HG03469 (cell line): ENCODE measurements around the gene ZNF823.
"Not testable (repeated sequence)": the region's sequence is repeated elsewhere in the genome, so short reads cannot be mapped to it uniquely, and the experiment has no call there.

Source experiments
- ATAC-seq: cut with Tn5 transposase; IDR thresholded peaks from one replicate; pipeline ENCODE4 v1.9.1; 2021; ENCODE audit warnings: mild to moderate bottlenecking, moderate library complexity, moderate number of reproducible peaks; ENCODE audit not compliant: unreplicated experiment

Gene ZNF823

GRCh38 chr19:11738746-11739620 is at the start of gene ZNF823:
TSS of gene ZNF823 (minus strand) at chr19:11738946. CDS start at chr19:11738819, 127 bp downstream.
- ATAC-seq: peak; percentile 72

GRCh38 chr19:11787536-11787935 is 48.8 kb upstream of the ZNF823 start:
- ATAC-seq: no peak

GRCh38 chr19:11784356-11784755 is 45.6 kb upstream of the ZNF823 start:
- ATAC-seq: no peak

- no peak for ATAC-seq
Measured at GRCh38 chr19:11783767-11784166, 45.0 kb upstream of the ZNF823 start.

GRCh38 chr19:11781295-11782057 is 42.7 kb upstream of the ZNF823 start:
- no peak for ATAC-seq

- no peak for ATAC-seq
Measured at GRCh38 chr19:11780431-11781020, 41.8 kb upstream of the ZNF823 start.

- ATAC-seq: not testable (repeated sequence)
Measured at GRCh38 chr19:11776669-11777068, 37.9 kb upstream of the ZNF823 start.

GRCh38 chr19:11771520-11771919 is 32.8 kb upstream of the ZNF823 start:
- ATAC-seq: not testable (repeated sequence)

GRCh38 chr19:11769995-11770394 is 31.2 kb upstream of the ZNF823 start:
- no peak for ATAC-seq

GRCh38 chr19:11767633-11768133 is 28.9 kb upstream of the ZNF823 start:
- ATAC-seq: no peak

GRCh38 chr19:11766597-11767591 is 28.1 kb upstream of the ZNF823 start, which contains the start of gene ZNF441:
TSS of gene ZNF441 (plus strand) at chr19:11767000. CDS start at chr19:11767194, 194 bp downstream.
- ATAC-seq: peak; percentile 42

GRCh38 chr19:11763611-11764010 is 24.9 kb upstream of the ZNF823 start:
- ATAC-seq: no peak

GRCh38 chr19:11763117-11763516 is 24.4 kb upstream of the ZNF823 start:
- no peak for ATAC-seq

GRCh38 chr19:11759805-11760204 is 21.1 kb upstream of the ZNF823 start:
- ATAC-seq: no peak

GRCh38 chr19:11756965-11757364 is 18.2 kb upstream of the ZNF823 start:
- ATAC-seq: no peak

GRCh38 chr19:11754663-11755062 is 15.9 kb upstream of the ZNF823 start:
- no peak for ATAC-seq

- no peak for ATAC-seq
Measured at GRCh38 chr19:11752244-11752736, 13.5 kb upstream of the ZNF823 start.

GRCh38 chr19:11749751-11750150 is 11.0 kb upstream of the ZNF823 start:
- ATAC-seq: no peak

- ATAC-seq: no peak
Measured at GRCh38 chr19:11747277-11747676, 8.5 kb upstream of the ZNF823 start.

GRCh38 chr19:11745869-11746268 is 7.1 kb upstream of the ZNF823 start:
- ATAC-seq: no peak
